Uterus (tissue), 2 donors: ENCODE data around the gene FRRS1L.

Experiments used
- CTCF ChIP-seq, 4 experiments: fragments of 200-600 bp in 2 of 4; fragments of 450-650 bp in 2 of 4; sonication (generic) in 2 of 4; IDR thresholded peaks; one replicate each; pipeline ENCODE4 v1.5.1; 2016 to 2019; ENCODE audit warnings: antibody characterized with exemption in 4 of 4, mild to moderate bottlenecking in 2 of 4, moderate library complexity in 1 of 4
- POLR2A ChIP-seq, 2 donors: fragments of 450-650 bp; IDR thresholded peaks; one replicate each; pipeline ENCODE4 v1.6.1; 2016; ENCODE audit warnings: antibody characterized with exemption in 2 of 2, mild to moderate bottlenecking in 1 of 2, moderate library complexity in 1 of 2

GRCh38 chr9:109109967-109110328 lies 57.1 kb downstream of the FRRS1L start:
- TF ChIP-seq CTCF (IDR thresholded peaks at IDR 0.05): no peak
- no peak for TF ChIP-seq POLR2A (IDR thresholded peaks at IDR 0.05)
